Esophagus mucosa (tissue), 1 donor: Measurements from ENCODE around the gene U2AF1. TPM values are rescaled to one million over a fixed set of nuclear protein-coding genes. Genes with fewer than 3 reads are reported as not detected.
"Not testable (repeated sequence)": the region's sequence is repeated elsewhere in the genome, so short reads cannot be mapped to it uniquely, and the experiment has no call there.

Experiments used
- ATAC-seq: fragments of 200-7000 bp; cut with Tn5 transposase; one replicate; pipeline ENCODE4 v1.9.1; 2020
- total RNA-seq: library from RNA; stranded (reverse); gene quantifications from one replicate; pipeline ENCODE4 v1.2.4, GENCODE V29; 2023
- donor health status: DM: yes; HTN: yes; CAD: no.

The U2AF1 gene, protein sequence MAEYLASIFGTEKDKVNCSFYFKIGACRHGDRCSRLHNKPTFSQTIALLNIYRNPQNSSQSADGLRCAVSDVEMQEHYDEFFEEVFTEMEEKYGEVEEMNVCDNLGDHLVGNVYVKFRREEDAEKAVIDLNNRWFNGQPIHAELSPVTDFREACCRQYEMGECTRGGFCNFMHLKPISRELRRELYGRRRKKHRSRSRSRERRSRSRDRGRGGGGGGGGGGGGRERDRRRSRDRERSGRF
- total RNA-seq, result 49.1 TPM

DNA sequence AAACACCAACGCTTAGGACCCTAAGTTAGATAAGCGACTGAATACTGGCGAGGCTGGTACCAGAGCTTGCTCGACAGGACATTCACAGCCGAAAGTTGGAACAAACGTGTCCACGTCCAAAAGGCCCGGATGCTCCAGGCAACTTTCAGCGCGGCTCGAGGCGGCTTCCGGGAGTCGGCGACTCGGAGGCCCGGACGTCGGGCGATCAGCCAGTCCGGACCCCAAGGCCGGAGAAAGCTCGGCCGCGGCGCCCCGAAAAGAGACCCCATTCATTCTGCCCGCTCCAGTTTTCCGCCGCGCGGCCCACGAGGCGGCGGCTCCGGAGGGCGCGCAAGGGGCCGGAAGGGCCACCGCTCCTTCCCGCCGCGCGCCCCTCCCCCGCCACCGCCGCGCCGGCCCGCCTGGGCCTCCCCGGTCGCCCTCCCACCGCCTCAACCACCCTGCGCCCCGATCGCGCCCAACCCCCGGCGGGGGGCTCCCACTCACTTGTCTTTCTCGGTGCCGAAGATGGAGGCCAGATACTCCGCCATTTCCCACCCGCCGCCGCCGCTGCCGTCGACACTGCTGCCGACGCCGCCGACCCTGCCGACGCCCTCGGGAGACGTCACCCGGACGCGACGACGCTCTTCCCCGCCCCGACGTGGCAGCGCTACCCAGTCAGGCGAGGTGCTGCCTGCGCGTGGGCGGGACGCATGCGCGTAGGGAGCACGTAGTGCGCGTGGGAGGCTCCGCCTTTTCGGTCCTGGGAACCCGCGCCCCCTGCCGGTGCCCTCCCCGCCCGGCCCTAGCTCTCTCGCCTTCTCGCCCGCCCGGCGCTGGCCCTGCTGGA lies at the start of gene U2AF1:
TSS of gene U2AF1 (minus strand) at position 606 of the 829 bp plus-strand sequence. CDS start at position 530, 76 bp downstream.
- ATAC-seq, result peak; percentile 99

DNA sequence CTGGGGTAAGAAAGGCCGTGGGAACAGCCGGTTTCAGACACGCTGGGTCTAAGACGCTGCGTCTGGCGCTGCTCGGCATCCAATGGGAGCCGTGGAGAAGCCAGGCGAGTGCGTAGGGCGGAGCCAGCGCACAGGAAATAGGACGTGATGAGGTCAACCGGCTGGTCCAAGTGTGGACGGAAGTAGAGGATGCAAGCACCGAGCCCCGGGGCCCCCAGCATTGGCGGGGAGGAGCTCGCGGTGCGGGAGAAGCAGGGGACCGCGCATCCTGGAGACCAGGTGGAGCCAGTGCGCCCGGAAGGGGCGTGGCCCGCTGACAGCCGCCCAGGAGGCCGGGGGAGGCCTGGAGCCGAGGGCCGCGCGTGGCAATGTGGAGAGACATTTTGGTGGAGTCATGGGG lies 46.2 kb upstream of the U2AF1 start:
- not testable (repeated sequence) for ATAC-seq

DNA sequence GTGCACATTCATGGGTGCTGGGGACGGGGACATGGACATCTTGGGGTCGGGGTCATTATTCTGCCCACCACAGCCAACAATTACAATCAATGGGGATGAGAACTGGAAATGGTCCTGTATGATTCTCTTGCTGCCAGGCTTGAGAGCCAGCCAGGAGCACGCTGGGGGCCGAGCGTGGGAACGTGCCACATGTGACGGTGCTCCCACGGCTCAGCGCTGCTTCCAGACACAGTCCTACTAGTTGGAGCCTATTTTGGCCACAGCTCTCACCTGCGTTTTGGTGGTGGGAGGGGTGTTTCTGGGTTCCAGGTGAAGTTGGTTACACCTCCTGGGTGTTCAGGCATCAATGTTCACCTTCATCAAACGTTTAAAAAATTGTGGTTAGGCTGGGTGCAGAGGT lies 42.0 kb upstream of the U2AF1 start:
- not testable (repeated sequence) for ATAC-seq

DNA sequence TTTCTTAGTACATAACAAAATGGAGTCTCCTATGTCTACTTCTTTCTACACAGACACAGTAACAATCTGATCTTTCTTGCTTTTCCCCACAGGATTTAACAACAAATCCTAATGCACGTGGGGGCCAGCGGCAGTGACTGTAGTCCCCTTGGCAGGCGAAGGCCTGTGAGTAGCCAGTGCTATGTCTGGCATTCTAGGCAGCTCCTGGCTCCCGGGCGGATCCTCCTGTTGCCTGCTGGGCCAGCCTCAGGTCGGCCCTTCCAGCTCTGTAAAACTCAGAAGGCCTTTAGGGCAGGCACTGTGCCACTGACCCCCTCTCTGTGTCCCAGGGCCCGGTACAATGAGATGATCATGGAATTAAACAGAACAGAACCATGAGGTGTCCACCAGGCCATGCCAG lies 40.6 kb upstream of the U2AF1 start:
- ATAC-seq, result not testable (repeated sequence)

DNA sequence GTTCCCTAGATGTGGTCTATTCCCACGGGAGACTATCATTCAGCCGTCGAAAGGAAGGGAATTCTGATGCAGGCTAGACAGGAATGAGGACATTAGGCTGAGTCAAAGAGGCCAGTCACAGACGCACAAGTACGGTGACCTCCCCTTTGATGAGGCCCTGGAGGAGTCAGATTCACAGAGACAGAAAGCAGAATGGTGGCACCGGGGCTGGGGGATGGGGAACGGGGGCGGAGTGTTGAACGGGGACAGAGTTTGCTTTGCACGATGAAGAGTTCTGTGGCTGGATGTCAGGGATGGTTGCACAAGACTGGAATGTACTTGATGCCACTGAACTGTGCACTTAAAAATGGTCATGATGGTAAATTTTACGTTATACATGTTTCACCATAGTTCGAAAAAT lies 39.3 kb upstream of the U2AF1 start:
- ATAC-seq, result not testable (repeated sequence)

DNA sequence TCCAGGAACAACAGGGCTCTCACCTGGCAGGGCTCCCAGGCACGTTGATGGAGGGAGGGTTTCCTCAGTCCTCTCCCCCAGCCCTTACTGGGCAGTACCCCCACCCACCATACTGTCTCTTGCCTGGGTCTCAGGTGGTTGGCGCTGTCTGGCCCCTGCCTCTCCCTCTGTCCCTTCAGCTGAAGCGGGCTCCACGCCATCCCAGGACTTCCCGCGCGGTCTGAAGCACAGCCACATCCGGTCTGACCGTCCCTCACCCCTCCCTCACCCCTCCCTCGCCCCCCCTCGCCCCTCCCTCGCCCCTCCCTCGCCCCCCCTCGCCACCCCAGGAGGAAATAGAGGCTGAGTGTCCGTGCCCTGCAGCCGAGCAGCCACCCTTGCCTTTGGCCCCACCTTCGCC lies 34.0 kb upstream of the U2AF1 start:
- ATAC-seq, result not testable (repeated sequence)

DNA sequence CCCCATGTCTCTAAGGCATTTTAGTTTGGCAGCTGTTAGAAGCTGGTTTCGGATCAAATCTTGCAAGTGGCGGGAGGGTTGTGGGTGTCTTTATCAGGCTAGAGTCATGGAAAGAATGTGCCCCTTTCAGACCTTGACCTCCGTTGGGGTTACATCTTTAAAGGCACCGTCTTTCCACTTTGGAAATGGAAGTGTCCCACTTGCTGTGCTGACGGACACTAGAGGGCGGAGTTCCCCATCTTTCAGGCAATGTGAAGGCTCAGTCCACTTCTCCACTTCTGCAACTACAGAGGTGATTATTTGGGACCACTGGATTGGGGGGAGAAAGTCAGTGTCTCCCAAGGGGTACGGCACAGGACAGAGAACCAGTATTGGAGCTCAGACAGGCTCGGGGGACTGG lies 31.6 kb upstream of the U2AF1 start:
- peak; percentile 41 for ATAC-seq

DNA sequence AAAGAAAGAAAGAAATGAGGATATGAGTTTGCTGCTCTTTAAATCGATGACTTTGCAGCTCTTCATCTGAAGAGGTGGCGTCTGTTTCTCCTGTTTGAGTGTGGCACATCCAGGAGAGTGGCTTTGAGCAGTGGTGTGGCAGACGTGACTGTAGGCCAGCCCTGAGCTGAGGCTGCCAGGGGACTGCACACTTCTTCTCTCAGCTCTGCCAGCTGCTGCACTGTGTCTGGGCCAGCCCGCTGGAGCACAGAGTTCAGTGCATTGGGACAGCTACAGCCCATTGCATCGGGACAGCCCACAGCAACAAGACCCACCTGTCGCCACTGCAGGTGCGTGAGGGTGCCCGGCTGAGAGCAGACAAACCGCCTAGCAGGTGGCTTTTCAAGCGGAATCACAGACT lies 27.1 kb upstream of the U2AF1 start:
- ATAC-seq, result not testable (repeated sequence)

DNA sequence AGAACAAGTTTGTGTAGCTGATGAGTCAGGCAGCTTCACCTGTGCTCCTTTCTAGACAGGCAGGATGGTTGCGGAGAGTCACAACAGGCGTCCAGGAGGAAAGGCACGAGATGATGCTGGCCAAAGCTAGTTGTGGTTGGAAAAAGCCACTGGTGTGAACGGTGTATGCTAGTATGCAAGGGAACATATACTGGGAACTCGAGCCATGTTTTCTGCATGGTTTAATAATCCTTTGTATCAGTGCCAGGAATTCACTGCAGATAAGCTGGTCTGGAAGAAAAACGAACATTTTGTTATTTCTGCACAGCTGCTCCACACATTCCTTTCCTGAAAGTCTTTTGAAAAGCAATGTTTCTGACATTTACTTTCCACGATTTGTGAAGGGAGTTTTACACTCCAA lies 22.7 kb upstream of the U2AF1 start:
- ATAC-seq, result not testable (repeated sequence)

DNA sequence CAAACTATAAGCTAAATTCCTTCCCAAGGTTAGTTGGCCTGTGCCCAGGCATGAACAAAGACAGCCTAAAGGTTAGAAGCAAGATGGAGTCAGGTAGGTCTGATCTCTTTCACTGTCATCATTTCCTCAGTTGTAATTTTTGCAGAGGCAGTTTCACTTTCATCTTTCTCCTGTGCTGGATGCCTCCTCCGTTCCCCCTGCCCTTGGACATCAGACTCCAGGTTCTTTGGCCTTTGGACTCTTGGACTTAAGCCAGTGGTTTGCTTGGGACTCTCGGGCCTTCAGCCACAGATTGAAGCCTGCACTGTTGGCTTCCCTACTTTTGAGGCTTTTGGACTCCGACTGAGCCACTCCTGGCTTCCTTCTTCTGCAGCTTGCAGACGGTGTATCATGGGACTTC lies 8.6 kb upstream of the U2AF1 start:
- ATAC-seq, result not testable (repeated sequence)

DNA sequence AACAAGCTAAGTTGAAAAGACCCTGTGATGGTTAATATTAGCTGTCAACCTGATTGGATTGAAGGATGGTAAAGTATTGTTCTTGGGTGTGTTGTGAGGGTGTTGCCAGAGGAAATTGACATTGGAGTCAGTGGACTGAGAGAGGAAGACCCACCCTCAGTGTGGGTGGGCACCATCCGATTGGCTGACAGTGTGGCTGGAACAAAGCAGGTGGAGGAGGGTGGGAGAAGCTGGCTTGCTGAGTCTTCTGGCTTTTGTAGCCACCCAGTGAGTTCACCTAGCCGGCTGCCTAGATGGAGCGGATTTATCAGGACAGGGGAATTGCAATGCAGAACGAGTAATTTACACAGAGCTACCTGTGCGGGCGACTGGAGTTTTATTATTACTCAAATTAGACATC lies 7.1 kb upstream of the U2AF1 start:
- not testable (repeated sequence) for ATAC-seq

DNA sequence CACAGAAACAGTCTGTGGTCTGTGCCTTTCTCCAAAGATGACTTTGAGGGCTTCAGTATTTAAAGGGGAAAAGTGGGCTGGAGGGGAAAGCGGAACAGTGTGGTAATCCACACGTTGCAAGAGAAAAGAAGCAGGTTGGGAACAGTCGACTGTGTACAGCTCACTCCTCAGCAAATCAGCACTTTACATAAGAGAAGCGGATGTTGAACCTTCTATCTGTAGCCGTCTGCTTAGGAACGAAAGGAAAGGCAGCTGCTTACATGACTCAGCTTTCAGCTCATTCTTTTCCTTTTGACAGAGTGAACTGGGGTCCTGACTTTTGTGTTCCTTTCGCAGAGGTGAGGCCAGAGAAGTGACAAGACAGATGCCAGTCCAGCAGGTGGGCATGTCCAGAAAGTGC lies 1.6 kb upstream of the U2AF1 start:
- ATAC-seq, result not testable (repeated sequence)

DNA sequence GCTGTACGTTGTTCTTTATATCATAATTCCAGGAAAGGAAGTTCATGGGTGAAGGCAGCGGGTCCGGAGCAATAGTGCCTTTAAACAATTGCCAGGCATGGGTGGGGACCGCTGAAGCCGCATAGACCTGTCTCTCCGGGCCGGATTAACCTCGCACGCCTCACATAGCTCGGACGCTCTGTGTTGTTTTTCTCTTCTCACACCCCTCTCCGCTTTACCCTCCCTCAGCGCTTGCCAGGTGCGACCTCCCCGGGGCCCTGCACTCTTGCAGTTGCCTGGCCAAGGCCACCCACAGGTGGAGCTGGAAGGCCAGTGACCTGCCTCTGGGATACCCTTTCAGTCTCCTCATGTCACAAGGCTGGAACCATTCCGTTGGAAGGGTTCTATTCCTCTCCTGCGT lies 807 bp upstream of the U2AF1 start:
- peak; percentile 50 for ATAC-seq

DNA sequence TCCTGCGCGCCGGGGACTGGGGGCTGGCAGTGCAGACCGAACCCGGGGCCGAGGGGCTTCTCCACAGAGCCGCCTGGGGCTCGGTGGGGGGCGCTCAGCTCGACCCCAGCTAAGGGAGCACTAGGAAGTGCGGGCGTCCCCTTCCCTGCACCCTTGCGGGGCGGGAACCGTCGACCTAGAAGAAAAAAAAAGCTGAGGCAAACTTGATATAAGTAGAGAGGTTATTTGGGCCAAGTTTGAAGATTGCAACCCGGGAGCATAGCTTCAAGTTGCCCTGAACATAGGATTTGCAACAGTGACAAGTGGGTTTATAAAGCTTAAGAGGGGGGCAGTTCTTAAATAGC lies 396 bp upstream of the U2AF1 start:
- ATAC-seq, result not testable (repeated sequence)

DNA sequence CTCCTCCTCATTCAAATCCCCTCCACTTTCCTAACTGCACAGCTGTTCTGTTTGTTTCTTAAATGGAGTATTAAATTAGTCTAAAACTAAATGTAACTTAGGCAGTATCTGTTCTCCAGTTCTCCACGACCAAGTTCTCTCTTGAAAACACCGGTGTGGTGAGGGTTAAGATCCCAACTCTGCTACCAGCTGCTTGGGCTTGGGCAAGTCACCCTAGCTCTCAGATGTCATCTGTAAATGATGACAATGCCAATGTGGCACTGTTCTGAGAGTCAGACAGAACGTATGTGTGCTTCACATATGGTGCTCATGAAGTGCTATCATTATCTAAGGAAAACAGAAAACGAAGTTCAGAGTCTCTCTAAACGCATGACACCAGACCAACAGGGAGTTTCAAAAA lies 2.7 kb downstream of the U2AF1 start:
- ATAC-seq, result not testable (repeated sequence)

DNA sequence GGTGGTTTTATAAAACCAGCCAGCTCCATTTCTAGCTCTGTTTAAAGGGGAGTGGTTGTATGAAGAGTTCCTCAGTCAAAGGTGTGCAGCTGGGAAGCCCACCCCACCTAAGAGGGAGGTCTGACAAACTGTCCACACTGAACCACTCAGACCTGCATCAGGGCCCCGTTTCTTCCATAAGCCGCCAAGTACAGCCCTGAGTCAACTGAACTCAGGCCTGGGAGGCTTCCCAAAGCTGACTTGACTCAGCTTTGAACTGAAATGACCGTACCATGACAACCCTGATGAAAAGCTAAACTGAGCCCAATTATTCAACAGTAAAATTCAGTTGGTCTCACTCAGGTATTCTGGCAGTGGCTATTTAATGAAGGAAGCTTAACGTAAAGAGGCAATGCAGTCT lies 5.1 kb downstream of the U2AF1 start:
- not testable (repeated sequence) for ATAC-seq

DNA sequence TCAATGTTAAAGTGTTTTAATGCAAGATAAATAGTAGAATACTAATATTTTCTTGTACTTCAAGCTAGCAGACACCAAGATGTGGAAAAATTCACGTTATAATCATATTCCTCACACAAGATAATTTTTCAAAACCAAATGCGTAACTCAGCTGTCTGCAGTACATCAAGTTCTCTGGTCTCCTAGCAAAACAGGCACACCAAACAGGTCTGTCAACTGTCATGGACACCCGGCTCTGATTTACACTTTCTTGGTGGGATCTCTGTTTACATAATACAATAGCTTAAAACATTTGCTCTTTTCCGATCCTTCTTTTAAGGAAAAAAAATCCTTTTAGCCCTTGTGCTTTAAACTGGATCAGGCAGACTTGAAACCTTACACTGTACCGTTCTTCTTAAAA lies 5.7 kb downstream of the U2AF1 start:
- ATAC-seq, result not testable (repeated sequence)

DNA sequence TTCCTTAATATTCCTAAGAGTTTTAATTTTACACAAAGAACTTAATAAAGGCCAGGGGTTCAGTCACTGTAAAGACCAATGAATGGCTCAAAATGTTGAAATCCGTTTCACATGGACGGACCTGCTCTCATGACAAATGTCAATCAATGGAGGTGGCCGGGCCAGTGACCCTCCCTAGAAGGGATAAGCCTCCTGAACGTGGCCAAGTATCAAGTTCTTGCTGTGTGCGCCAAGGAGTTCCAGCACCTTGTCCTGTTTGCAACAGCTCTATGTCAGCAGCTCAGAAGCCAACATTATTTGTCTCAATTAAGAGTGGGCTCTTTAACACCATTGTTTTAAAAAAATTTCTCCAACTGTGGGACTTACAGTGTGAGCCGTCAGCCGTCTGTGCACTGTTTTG lies 6.4 kb downstream of the U2AF1 start:
- not testable (repeated sequence) for ATAC-seq

DNA sequence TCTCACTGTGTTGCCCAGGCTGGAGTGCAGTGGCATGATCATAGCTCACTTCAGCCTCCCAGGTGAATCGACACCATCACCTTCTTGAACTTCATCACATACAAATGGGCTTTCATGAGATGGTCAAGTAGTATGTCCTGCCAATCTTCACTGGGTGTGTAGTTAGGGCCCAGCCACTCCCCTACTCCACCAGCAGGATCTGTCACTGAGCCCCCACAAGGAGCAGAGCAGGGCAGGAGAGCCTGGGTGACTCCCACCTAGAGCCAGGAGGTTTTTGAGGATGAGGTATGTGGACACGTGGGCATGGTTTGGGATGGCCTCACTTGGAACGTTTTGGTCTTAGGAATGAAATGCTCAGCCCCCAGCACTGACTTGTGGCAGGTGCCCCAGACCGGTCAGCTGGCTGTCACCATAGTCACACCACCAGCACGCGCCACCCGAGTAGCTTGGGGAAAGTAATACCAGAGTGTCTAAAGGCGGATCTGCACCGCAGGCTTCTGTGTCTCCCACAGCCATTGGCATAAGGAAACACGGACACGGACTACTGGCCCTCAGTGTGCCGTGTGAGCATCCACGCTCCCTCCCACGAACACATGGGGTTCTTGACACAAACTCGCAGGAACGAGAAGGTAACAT lies 15.3 kb downstream of the U2AF1 start:
- not testable (repeated sequence) for ATAC-seq

DNA sequence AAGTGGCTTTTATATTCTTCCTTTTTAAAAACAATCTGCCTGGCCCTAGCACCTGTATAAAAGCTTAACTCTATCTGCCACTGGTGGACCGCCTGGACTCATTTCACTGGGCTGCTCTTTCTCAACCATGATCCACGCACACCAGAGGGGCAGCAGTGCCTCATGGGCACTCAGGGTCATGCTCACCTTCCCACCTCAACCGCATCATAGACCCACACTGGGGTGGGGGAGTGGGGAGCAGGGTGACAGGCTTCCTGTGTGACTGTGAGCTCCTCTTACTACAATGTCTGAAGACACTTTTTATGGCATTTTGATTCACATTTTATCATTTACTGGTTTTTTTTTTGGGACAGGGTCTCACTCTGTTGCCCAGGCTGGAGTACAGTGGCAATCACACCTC lies 16.4 kb downstream of the U2AF1 start:
- ATAC-seq, result not testable (repeated sequence)

DNA sequence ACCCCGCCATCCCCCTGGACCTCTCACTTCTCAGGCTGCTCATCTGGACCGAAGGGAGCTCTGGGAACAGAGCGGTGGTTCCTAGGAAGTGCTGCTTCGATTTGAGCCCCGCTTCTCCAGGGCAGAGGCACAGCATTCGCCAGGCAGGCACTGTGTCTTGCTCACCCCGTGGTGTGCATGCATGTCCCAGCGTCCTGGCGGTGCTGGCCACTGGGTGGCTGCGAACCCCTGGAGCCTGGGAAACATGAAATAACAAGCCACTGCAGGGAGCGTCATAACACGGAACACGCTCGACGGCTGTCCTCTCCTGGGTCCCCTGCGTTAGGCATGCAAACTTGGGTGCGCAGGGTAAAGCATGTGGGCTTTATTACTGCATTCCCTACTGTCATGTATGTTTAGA lies 17.9 kb downstream of the U2AF1 start:
- not testable (repeated sequence) for ATAC-seq

DNA sequence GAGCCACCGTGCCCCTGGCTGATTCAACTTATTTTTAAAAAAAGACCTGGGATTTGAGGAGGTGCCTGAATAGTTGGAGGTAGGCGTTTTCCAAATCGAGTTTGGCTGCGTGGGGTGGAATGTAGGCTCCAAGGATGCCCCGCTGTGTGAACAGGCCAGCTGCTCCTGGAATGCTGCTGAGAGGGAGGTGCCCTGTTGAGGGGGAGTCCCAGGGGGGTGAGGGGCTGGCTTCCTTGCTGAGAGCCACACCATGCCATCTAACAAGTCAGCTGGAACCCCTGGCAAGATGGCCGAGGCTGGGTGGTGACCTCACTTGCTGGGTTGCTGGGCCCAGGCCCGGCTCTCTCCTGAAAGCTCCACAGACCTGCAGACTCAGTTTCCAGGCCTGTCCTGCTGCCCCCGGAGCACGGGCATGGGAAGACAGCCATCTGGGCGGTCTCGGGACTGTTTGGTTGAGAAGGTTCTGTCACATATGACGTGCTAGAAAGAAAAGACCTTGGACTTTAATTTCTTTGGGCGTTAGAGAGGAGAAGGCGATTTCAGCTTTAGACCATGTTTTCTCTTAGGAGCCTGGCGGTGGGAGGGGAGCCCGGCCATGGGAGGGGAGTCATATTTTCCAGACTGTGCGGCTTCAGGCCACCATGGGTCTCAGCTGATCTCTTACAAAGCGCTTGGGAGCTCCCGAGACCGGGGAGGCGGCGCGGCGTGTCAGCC lies 24.6 kb downstream of the U2AF1 start:
- not testable (repeated sequence) for ATAC-seq

DNA sequence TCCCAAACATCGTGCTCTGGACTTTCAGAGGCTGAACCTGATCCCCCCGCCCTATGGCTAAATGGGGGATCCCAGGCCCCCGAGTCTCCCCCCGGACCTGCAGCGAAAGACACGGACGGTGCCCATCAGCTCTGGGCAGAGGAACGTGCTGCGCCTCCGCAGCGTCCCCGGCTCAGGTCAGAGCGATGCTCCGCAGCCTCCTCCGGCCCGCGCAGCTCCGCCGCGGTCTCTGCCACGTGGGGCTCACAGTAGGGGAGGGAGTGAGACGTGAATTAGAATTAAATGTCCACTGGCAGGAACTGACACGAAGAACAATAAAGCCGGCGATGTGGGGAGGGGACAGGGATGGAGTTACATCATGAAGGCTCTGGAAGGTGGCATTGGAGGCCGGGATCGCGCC lies 30.7 kb downstream of the U2AF1 start:
- ATAC-seq, result peak; percentile 18
